B cell (primary cell): Measurements from ENCODE around the gene ETAA1. TPM values are rescaled to one million over a fixed set of nuclear protein-coding genes. Genes with fewer than 3 reads are reported as not detected.

Experiments used
- ATAC-seq: fragments of 200-7000 bp; cut with Tn5 transposase; one replicate; pipeline ENCODE4 v1.10.0; 2021; ENCODE audit warnings: low read depth, mild to moderate bottlenecking, moderate number of reproducible peaks, moderate library complexity
- CTCF ChIA-PET: fragments of 350-600 bp; sonication (Branson Sonifier 250); formaldehyde crosslinking; loops from one replicate; lab custom pipeline; 2021; ENCODE audit warnings: antibody characterized with exemption, inconsistent platforms; lab: Charles Lee
- POLR2A ChIA-PET: fragments of 350-600 bp; sonication (Branson Sonifier 250); formaldehyde crosslinking; loops from one replicate; lab custom pipeline; 2021; ENCODE audit warnings: antibody characterized with exemption; lab: Charles Lee
- DNase-seq: peaks from one replicate; pipeline ENCODE4 v3.0.0; 2013
- H2AFZ ChIP-seq: 2 replicates; pipeline ENCODE4 v1.6.1; 2012; ENCODE audit warnings: mild to moderate bottlenecking, low read depth, low read length; ENCODE audit not compliant: insufficient read depth, poor library complexity, severe bottlenecking
- H3K27ac ChIP-seq, 2 donors: 1 replicate in 1 of 2; 2 replicates in 1 of 2; pipeline ENCODE4 v1.5.1; 2012 to 2013; ENCODE audit warnings: low read length in 2 of 2, mild to moderate bottlenecking in 2 of 2, moderate library complexity in 1 of 2
- H3K27me3 ChIP-seq, 4 experiments: fragments of 200-600 bp in 1 of 4; sonication (generic) in 1 of 4; replicated peaks in 1 of 4; 1 replicate in 2 of 4; 2 replicates in 2 of 4; pipeline versions ENCODE4 v1.6.1 to v1.7.0; 2013 to 2016; ENCODE audit warnings: low read length in 3 of 4, mild to moderate bottlenecking in 2 of 4, mixed read lengths in 1 of 4, moderate library complexity in 1 of 4; ENCODE audit not compliant: insufficient read depth in 4 of 4, control insufficient read depth in 3 of 4; ENCODE audit errors: control extremely low read depth in 1 of 4
- H3K36me3 ChIP-seq, 2 experiments: replicated peaks in 1 of 2; 1 replicate in 1 of 2; 2 replicates in 1 of 2; pipeline versions ENCODE4 v1.6.1 to v1.7.1; 2013; ENCODE audit warnings: low read length in 1 of 2; ENCODE audit not compliant: insufficient read depth in 2 of 2, control insufficient read depth in 1 of 2; ENCODE audit errors: control extremely low read depth in 1 of 2, extremely low read depth in 1 of 2
- H3K4me1 ChIP-seq, 2 donors: fragments of 200-600 bp in 1 of 2; sonication (generic) in 1 of 2; 1 replicate in 1 of 2; 2 replicates in 1 of 2; pipeline versions ENCODE4 v1.5.1 to v1.6.1; 2013 to 2017; ENCODE audit warnings: low read length in 2 of 2; ENCODE audit not compliant: control insufficient read depth in 2 of 2, insufficient read depth in 2 of 2
- H3K4me2 ChIP-seq: replicated peaks from 2 replicates; pipeline ENCODE3; 2012; ENCODE audit warnings: mild to moderate bottlenecking, low read depth, low read length; ENCODE audit not compliant: poor library complexity, severe bottlenecking
- H3K4me3 ChIP-seq, 5 experiments: fragments of 200-600 bp in 1 of 5; sonication (generic) in 1 of 5; 1 replicate in 3 of 5; 2 replicates in 2 of 5; pipeline versions ENCODE4 v1.5.1 to v1.7.0; 2011 to 2016; ENCODE audit warnings: low read length in 4 of 5, mild to moderate bottlenecking in 4 of 5, low read depth in 2 of 5, control low read depth in 1 of 5, moderate library complexity in 1 of 5; ENCODE audit not compliant: insufficient read depth in 1 of 5; ENCODE audit errors: control extremely low read depth in 1 of 5, extremely low read depth in 1 of 5
- H3K79me2 ChIP-seq: fragments of 200-600 bp; sonication (generic); one replicate; pipeline ENCODE4 v1.6.0; 2016; ENCODE audit warnings: low read length; ENCODE audit not compliant: control insufficient read depth, insufficient read depth
- H3K9ac ChIP-seq: fragments of 200-600 bp; sonication (generic); 2 replicates; pipeline ENCODE4 v1.6.1; 2017; ENCODE audit warnings: mild to moderate bottlenecking, low read length, moderate library complexity
- H3K9me3 ChIP-seq, 3 donors: one replicate each; pipeline versions ENCODE4 v1.6.1 to v1.7.1; 2013; ENCODE audit warnings: low read length in 2 of 3; ENCODE audit not compliant: control insufficient read depth in 2 of 3, insufficient read depth in 1 of 3; ENCODE audit errors: control extremely low read depth in 1 of 3
- H4K20me1 ChIP-seq: 2 replicates; pipeline ENCODE4 v1.6.0; 2012; ENCODE audit warnings: mild to moderate bottlenecking, low read length; ENCODE audit not compliant: insufficient read depth, control insufficient read depth, poor library complexity, severe bottlenecking
- H3K27ac Mint-ChIP-seq: one replicate; pipeline ENCODE4 v1.8.0; 2021; ENCODE audit warnings: mixed read lengths
- H3K27me3 Mint-ChIP-seq: one replicate; pipeline ENCODE4 v1.8.0; 2021; ENCODE audit warnings: mixed read lengths
- H3K4me1 Mint-ChIP-seq: one replicate; pipeline ENCODE4 v1.8.0; 2021; ENCODE audit warnings: mixed read lengths
- H3K4me3 Mint-ChIP-seq: one replicate; pipeline ENCODE4 v1.8.0; 2021; ENCODE audit warnings: mixed read lengths
- H3K9me3 Mint-ChIP-seq: one replicate; pipeline ENCODE4 v1.8.0; 2022; ENCODE audit warnings: mixed read lengths; ENCODE audit not compliant: insufficient read depth
- EZH2 ChIP-seq: IDR thresholded peaks from 2 replicates; pipeline ENCODE4 v1.6.1; 2012; ENCODE audit warnings: borderline replicate concordance, low read depth, mild to moderate bottlenecking, moderate library complexity, low read length; ENCODE audit not compliant: insufficient read depth, poor library complexity, severe bottlenecking
- WGBS: methylation state at CpG from one replicate; pipeline ENCODE4 v1.1.5; 2013; ENCODE audit warnings: missing lambda C conversion rate; ENCODE audit not compliant: insufficient coverage; 5-methylcytosine and 5-hydroxymethylcytosine counted together
- intact Hi-C: fragments of 100-400 bp; cut with micrococcal nuclease; formaldehyde crosslinking; loops from one replicate; pipeline ENCODE4 v1.10.0; 2022
- polyA plus RNA-seq: library from polyadenylated mRNA; depleted of rRNA; stranded (reverse); fragments of >200 nt; gene quantifications from 2 replicates; pipeline ENCODE4 v1.2.3, GENCODE V29; 2012
- total RNA-seq, 2 donors: library from RNA; stranded (reverse); fragments of 120-200 nt in 1 of 2; gene quantifications; 1 replicate in 1 of 2; 2 replicates in 1 of 2; pipeline versions ENCODE4 v1.2.3 to v1.2.4, GENCODE V29; 2013 to 2022
- TF ChIP-seq, protein P1 (sequence below): fragments of 200-600 bp; IDR thresholded peaks from one replicate; pipeline ENCODE4 v1.8.0; 2022; ENCODE audit warnings: antibody characterized with exemption, mild to moderate bottlenecking

Gene ETAA1
- total and polyA plus RNA-seq, 2 donors (not counting 1 experiment from before 2014, with no cell fraction given): 6.2 to 15.3 TPM

DNA sequence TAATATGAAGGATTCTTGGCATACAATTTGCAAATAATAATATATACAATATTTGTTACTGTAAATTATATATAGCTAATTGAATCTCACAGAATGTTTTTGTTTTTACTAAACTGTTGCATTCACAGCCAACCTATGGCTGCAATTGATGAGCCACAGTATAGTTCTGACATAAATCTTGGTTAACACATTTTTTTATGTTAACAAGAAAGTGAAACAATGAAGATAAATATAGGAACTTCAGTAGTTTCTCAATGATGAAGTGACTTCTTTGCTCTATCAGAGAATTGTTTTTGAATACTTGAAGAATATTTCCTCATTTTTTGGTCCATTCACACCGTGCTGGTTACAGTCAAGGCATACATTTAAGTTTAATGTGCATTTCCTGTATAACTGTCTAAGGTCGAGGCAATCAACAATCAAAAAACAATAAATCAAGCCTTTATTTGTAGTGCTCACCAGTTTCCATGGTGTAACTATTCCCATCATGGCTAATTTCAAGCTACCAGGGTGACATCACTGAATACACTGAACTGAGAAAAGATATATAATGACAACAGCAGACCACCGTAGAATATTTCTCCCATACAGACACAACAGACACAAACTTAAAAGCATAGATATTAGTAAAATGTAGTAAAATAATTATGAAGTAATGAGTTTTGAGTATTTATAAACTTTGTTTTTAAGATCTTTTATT lies 12.9 kb upstream of the ETAA1 start:
- WGBS: no CpG with 5 or more reads among the region's 3 CpGs
- H3K27ac Mint-ChIP-seq: no peak overlapping the region
- Histone ChIP-seq H3K4me2 (no peak overlapping the region), H2AFZ (no peak overlapping the region), H3K4me1 (no peaks in the 10 kb centered on the region), H3K9me3 (peaks cover 0 to 5% (median 0%) of the 10 kb centered on the region in 3 donors), H3K4me3 (no peak overlapping the region), H3K79me2 (no peaks in the 10 kb centered on the region), H3K27ac (no peak overlapping the region), H3K27me3 (no peaks in the 10 kb centered on the region), H3K36me3 (no peaks in the 10 kb centered on the region), H4K20me1 (no peaks in the 10 kb centered on the region), H3K9ac (no peak overlapping the region)
- H3K27me3 Mint-ChIP-seq: no peaks in the 10 kb centered on the region
- TF ChIP-seq, protein P1, sequence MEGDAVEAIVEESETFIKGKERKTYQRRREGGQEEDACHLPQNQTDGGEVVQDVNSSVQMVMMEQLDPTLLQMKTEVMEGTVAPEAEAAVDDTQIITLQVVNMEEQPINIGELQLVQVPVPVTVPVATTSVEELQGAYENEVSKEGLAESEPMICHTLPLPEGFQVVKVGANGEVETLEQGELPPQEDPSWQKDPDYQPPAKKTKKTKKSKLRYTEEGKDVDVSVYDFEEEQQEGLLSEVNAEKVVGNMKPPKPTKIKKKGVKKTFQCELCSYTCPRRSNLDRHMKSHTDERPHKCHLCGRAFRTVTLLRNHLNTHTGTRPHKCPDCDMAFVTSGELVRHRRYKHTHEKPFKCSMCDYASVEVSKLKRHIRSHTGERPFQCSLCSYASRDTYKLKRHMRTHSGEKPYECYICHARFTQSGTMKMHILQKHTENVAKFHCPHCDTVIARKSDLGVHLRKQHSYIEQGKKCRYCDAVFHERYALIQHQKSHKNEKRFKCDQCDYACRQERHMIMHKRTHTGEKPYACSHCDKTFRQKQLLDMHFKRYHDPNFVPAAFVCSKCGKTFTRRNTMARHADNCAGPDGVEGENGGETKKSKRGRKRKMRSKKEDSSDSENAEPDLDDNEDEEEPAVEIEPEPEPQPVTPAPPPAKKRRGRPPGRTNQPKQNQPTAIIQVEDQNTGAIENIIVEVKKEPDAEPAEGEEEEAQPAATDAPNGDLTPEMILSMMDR: no peak
- no peak for TF ChIP-seq EZH2
- ATAC-seq (no peak), DNase-seq (no peak)
- no peaks in the 10 kb centered on the region for H3K4me1 Mint-ChIP-seq
- intact Hi-C loops: no loop called here
- POLR2A ChIA-PET: no interaction called here
- H3K4me3 Mint-ChIP-seq: no peak overlapping the region
- H3K9me3 Mint-ChIP-seq: no peaks in the 10 kb centered on the region
- CTCF ChIA-PET: no interaction called here

DNA sequence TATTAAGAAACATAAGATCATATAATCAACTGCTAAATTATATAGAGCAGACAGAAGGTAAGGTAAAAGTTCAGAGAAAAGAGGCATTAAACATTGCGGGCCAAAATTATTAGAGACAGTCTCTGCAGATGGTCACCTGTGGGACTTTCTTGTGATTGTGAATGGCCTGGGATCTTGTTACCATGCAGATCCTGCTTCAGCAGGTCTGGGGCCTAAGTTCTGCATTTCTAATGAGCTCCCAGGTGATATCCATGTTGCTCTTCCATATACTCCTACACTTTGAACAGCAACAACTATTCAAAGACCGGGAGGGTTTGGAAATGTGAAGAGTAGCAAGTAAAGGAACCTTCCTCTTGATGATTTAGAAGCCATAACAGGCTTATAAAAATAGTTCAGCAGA lies 8.5 kb upstream of the ETAA1 start:
- Histone ChIP-seq H2AFZ (no peak overlapping the region), H3K9ac (no peak overlapping the region), H3K4me1 (no peaks in the 10 kb centered on the region), H4K20me1 (no peaks in the 10 kb centered on the region), H3K27ac (no peak overlapping the region), H3K4me2 (no peak overlapping the region), H3K27me3 (no peaks in the 10 kb centered on the region), H3K9me3 (no peaks in the 10 kb centered on the region), H3K36me3 (no peaks in the 10 kb centered on the region), H3K79me2 (no peaks in the 10 kb centered on the region), H3K4me3 (no peak overlapping the region)
- no peak for TF ChIP-seq EZH2
- TF ChIP-seq, protein P1: no peak
- no CpG with 5 or more reads among the region's 2 CpGs for WGBS
- Mint-ChIP-seq H3K4me1 (no peaks in the 10 kb centered on the region), H3K4me3 (no peak overlapping the region), H3K27me3 (no peaks in the 10 kb centered on the region), H3K9me3 (no peaks in the 10 kb centered on the region), H3K27ac (no peak overlapping the region)
- ChIA-PET CTCF (no interaction called here), POLR2A (interaction anchor here (0.5 kb wide), 1 partner anchor 23 kb away, joined by 5 read pairs; no protein-coding TSS in a partner anchor)
- DNase-seq: no peak
- no peak for ATAC-seq
- intact Hi-C loops: no loop called here
